ENCODE data around the gene GNG12. TPM values are rescaled to one million over a fixed set of nuclear protein-coding genes. Genes with fewer than 3 reads are reported as not detected.

GNG12 gene
- total RNA-seq, 1 donor from 2014 or later = 40.5 TPM

DNA sequence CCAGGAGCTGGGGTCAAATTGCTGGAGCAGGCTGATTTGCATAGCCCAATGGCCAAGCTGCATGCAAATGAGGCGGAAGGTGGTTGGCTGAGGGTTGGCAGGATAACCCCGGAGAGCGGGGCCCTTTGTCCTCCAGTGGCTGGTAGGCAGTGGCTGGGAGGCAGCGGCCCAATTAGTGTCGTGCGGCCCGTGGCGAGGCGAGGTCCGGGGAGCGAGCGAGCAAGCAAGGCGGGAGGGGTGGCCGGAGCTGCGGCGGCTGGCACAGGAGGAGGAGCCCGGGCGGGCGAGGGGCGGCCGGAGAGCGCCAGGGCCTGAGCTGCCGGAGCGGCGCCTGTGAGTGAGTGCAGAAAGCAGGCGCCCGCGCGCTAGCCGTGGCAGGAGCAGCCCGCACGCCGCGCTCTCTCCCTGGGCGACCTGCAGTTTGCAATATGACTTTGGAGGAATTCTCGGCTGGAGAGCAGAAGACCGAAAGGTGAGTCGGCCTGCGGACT is 148.2 kb downstream of the GNG12 start, which contains the start of gene GADD45A:
Gene GADD45A, plus strand, starts transcription at position 135 of the 491 bp plus-strand sequence. Its CDS starts 294 bp downstream, at position 429.
- Mint-ChIP-seq H3K27me3 (ENCODE audit: low read depth) (no peaks in the 10 kb centered on the region), H3K36me3 (peaks cover 16% of the 10 kb centered on the region), H3K4me1 (peaks cover 49% of the 10 kb centered on the region), H3K9me3 (no peaks in the 10 kb centered on the region), H3K4me3 (peak within 1 kb of the TSS; percentile 94), H3K27ac (peak within 1 kb of the TSS; percentile 97)
- TF ChIP-seq, protein P1, sequence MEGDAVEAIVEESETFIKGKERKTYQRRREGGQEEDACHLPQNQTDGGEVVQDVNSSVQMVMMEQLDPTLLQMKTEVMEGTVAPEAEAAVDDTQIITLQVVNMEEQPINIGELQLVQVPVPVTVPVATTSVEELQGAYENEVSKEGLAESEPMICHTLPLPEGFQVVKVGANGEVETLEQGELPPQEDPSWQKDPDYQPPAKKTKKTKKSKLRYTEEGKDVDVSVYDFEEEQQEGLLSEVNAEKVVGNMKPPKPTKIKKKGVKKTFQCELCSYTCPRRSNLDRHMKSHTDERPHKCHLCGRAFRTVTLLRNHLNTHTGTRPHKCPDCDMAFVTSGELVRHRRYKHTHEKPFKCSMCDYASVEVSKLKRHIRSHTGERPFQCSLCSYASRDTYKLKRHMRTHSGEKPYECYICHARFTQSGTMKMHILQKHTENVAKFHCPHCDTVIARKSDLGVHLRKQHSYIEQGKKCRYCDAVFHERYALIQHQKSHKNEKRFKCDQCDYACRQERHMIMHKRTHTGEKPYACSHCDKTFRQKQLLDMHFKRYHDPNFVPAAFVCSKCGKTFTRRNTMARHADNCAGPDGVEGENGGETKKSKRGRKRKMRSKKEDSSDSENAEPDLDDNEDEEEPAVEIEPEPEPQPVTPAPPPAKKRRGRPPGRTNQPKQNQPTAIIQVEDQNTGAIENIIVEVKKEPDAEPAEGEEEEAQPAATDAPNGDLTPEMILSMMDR (IDR thresholded peaks at IDR 0.05; ENCODE audit: unreplicated experiment) = no peak
- DNase-seq (ENCODE audit: low spot score in 2 of 2, unreplicated experiment in 2 of 2) = peak; percentile 86 to 95

DNA sequence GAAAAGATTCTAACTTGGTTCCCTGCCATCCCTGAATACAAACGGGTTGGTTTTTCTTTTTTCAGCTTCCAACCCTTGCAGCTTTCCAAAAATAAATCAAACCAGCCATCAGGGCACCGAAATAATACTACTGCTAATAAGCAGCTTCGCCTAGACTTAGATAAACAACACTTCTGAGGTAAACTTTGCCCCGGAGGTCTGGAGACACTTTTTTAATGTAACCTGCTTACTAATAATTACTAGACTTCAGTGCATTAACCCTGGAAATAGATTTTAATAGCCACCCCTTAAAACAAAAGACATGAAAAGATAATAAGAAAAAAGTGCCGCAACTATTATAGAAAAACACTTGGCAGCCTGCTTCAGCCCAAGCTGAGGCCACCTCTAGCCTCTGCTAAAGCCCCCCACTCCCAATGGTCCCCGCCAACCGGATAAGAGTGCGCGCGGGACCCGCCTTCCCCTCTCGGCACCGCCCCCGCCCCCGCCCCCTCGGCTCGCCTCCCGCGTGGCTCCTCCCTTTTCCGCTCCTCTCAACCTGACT is 148.7 kb downstream of the GNG12 start:
- Mint-ChIP-seq H3K4me3 (peak overlapping the region; percentile 94), H3K27me3 (ENCODE audit: low read depth) (no peaks in the 10 kb centered on the region), H3K27ac (peak overlapping the region; percentile 97), H3K4me1 (peaks cover 49% of the 10 kb centered on the region), H3K9me3 (no peaks in the 10 kb centered on the region), H3K36me3 (peaks cover 15% of the 10 kb centered on the region)
- no peak for DNase-seq (ENCODE audit: low spot score in 2 of 2, unreplicated experiment in 2 of 2)
- TF ChIP-seq, protein P1 (IDR thresholded peaks at IDR 0.05; ENCODE audit: unreplicated experiment) = no peak

DNA sequence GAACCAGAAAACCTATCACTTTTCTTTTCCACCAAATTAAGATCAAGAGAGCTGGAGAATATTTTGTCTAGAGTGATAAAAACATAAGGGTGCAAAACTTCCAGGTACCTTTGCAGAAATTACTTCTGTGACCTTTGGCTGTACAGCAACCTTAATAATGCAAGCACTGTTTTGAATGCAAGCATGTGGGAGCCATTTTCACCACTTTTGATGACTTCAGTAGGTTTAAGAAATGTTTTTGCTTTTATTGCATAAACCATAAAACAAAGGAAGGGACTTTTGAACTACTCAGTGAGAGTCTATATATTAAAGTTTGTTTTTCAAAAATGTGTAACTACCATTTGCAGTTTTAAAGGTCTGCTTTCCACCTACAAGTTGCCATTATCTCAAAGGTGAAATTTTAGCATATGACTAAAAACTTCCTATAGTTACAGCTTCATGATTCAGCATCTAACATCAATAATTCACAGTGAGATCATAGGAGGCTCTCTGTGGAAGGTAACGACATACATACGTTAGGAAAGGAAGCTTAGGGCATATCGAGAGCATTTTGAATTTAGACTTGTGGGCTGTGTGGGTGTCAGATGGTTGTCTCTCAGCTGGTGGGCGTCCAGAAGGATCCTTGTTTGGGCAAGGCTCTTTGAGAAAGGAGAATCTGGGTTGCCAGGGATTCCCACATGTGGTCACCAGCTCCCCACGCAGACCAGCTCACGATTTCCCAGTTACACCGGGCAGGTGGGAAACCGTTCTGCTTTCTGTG is 149.3 kb downstream of the GNG12 start:
- Mint-ChIP-seq H3K4me1 (peaks cover 43% of the 10 kb centered on the region), H3K4me3 (peak overlapping the region; percentile 94), H3K36me3 (peaks cover 9% of the 10 kb centered on the region), H3K27me3 (ENCODE audit: low read depth) (no peaks in the 10 kb centered on the region), H3K27ac (peak overlapping the region; percentile 97), H3K9me3 (no peaks in the 10 kb centered on the region)
- TF ChIP-seq, protein P1 (IDR thresholded peaks at IDR 0.05; ENCODE audit: unreplicated experiment) = no peak
- DNase-seq (ENCODE audit: low spot score in 2 of 2, unreplicated experiment in 2 of 2) = no peak

DNA sequence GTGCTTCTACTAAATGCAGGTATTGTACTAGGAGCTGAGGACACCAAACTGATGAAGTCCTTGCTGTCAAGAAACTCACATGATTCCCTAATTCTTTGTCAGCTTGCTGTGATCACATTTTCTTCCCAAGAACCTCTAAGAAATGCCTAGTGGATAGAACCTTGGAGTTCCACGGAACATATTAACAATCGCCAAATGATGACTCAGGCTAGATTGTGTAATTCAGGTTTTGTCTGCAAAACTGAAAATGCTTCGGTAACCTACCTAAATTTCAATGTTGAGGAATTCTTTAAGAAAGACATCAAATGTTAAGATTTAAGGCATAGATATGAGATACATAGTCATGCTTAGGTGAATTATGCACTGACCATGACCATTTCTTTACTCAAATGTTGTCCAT is 150.0 kb downstream of the GNG12 start:
- TF ChIP-seq, protein P1 (IDR thresholded peaks at IDR 0.05; ENCODE audit: unreplicated experiment) = no peak
- Mint-ChIP-seq H3K36me3 (peaks cover 2% of the 10 kb centered on the region), H3K4me3 (no peak overlapping the region), H3K27ac (no peak overlapping the region), H3K27me3 (ENCODE audit: low read depth) (no peaks in the 10 kb centered on the region), H3K9me3 (no peaks in the 10 kb centered on the region), H3K4me1 (peaks cover 43% of the 10 kb centered on the region)
- no peak for DNase-seq (ENCODE audit: low spot score in 2 of 2, unreplicated experiment in 2 of 2)

DNA sequence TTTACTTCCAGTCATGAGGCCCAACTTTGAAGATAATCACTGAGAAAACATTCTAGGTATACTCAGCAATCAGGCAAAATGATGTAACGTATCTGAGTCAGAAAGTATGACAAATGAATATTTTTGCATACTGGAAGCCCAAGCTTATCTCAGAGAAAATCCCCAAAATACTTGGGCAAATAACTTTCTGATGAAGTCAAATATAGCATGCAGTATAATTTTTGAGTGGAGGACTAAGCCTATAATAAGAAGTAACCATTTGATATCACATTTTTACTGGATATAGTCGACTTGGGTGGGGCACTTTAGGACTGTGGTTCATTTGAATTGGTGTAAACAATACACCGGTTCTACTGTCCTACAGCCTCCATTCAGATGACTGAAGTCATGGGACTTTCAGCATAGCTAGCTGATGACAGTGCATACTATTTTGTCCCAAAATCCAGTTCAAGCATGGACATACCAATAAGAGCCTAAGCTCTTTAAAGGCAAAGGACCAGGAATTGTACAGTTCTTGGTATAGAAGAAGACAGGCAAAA is 150.5 kb downstream of the GNG12 start:
- H3K9me3 Mint-ChIP-seq = no peaks in the 10 kb centered on the region

More for the DNA sequence above, 150.5 kb downstream of the GNG12 start:
- DNase-seq (ENCODE audit: low spot score in 2 of 2, unreplicated experiment in 2 of 2) = no peak
- Mint-ChIP-seq H3K27ac (peak overlapping the region; percentile 40), H3K4me1 (peaks cover 44% of the 10 kb centered on the region), H3K36me3 (peaks cover 1% of the 10 kb centered on the region), H3K4me3 (no peak overlapping the region), H3K27me3 (ENCODE audit: low read depth) (no peaks in the 10 kb centered on the region)
- TF ChIP-seq, protein P1 (IDR thresholded peaks at IDR 0.05; ENCODE audit: unreplicated experiment) = no peak
